ENCODE results near the gene STPG1.

STPG1 gene

DNA sequence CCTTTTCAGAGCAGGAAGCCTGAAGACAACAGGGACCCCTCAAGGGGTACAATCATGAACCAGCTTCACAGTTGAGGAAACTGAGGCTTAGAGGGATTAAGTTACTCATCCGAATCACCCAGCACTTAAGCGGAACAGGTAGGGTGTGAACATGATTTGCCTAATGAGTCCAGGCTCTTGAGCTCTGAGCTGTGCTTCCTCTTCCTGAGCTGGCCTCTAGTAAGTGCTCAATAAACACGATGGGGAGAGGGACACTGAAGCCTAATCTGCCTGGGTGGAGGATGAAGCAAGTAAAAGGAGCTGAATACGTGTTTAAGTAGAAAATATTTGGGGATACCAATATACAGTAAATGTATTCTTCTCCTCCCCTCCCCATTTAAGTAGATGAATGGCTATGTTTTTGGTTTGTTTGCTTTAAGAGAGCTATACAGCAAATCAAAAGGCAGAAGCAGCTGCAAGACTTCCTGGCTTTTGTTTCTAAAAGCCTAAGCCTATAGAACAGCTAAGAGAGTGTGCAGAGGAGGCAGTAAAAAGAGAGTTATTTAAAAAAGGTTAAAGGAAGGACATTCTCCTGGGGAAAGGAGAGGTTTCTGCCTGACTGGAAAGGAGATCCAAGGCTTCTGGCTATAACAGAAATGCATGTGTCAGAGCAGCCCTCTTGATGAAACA is 20.5 kb downstream of the STPG1 start:
- DNase-seq (ENCODE audit: low read depth in 1 of 2, low spot score in 1 of 2): no peak

DNA sequence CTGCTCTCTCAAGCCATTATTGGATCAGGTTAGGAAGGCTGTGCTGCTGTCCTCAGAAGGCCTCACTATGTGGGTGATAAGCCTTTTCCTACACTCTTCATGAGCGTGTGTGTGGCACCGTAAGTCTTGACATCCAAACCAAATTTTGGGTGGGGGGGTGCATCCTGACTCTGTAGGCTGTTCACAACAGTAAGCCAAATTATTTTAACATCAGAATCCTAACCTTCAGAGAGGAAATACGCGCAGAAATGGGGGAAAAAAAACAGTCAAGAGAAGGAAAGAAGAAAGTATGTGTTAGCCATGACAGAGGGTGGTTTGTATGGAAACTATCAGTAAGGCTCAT is 21.0 kb downstream of the STPG1 start:
- DNase-seq (ENCODE audit: low read depth in 1 of 2, low spot score in 1 of 2): no peak

DNA sequence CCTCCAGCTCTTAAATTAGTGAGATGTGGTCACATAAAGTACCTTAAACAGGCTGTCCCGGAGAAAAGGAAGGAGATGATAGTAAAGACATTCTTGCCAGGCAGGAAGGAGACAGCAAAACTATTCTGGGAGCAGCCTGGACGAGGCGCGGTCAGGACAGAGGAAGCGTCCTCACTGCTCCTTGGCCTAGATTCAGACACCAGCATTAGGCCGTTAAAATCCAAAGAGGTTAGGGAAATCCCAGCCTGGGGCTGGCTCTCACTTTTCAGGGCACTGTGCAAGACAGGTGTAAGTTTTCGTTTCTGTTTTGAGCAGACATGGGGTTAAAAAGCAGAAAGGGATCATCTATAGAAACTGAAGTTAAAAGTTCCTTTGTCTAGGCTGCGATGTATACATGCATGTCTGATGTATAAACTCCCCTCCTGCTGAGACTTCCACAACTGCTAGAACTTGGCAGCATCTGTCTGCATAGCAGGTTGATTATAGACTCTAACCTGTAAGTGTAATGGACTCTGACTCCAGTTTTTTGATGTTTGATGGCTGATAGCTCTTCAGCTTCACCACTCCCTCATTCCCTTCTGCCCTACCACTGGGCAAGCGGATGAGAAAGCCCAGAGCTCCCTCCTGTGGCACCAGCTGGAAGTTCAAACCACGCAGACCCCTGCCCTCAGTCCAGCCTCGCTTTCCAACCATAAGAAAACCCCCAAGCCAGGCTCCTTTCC is 21.5 kb downstream of the STPG1 start:
- peak; percentile 49 to 54 for DNase-seq (ENCODE audit: low read depth in 1 of 2, low spot score in 1 of 2)

DNA sequence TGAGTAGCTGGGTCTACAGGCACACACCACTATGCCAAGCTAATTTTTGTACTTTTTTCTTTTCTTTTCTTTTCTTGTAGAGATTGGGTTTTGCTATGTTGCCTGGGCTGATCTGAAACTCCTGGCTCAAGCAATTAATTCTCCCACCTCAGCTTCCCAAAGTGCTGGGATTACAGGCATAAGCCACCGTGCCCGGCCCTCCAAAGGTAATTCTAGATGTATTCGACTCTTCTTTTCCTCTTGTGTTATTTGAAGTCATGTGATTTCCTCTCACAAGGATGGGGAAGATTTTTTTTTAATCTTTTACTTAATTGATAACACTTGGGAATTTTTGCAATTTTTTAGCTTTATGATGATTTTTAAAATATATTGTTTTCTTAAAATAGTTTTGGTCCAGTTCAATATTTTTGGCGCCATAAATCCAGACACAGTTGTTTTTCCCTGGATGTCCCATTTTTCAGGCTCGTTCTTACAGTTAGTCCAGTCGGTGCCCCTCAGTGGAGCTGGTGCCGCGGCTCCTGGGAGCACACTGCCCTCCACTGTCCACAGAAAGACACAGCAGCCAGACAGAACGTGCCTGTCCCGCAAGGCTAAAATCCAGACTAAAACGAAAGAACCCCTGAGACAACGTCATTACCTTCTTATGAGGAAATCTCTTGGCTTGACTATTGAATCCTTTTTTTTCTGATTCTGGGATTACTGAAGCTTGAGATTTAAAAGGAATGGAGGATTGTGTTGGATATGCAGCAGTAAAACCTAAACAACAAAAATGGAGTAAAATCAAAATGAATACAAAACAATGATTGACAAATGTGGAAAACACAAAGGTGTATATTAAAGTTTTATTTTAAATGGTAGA is 22.4 kb downstream of the STPG1 start:
- peak; percentile 33 to 61 for DNase-seq (ENCODE audit: low read depth in 1 of 2, low spot score in 1 of 2)

DNA sequence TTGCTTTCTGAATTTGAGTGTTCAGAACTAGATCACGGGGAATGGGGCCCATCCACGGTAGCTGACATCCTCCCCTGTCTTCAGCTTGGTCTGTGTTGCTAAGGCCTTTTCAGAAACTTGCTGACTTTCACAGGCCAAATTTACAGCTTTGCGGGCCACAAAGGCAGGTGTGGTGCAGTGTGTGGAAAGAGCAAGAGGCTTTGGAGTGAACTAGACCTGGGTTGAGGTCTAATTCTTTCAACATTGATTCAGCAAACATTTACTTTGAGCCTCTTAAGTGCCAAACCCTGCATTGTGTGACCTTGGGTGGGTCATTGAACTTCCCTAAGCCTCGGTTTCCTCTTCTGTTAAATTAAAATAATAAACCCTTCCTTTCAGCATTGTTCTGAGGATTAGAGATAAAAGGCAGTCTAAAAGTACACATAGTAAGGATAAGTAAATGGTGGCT is 24.3 kb downstream of the STPG1 start:
- no peak for DNase-seq (ENCODE audit: low read depth in 1 of 2, low spot score in 1 of 2)

DNA sequence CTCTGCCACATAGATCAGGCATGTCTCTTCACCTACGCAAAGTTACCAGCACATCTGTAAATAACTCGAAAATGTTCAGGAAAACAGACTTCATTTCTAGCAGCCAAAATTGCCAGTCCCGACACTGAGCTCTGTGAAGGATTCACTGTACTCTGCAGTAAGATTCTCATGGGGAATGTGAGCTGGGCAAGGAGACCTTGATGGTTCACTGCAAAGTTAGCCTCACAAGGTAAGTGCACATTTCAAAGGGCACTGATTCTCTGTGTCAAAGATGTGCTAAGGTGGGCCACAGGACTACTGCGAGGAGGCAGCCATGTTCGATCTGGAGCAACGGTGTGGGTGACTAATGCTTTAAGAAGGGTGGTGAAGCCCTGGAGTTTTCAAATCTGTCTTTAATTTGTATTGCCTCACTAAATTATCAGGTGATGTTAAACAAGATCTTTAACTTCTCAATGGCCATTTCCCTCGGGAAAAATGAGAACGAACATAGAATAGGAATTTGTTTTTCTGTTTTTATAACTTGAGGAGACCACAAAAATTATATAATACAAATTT is 25.2 kb downstream of the STPG1 start:
- no peak for DNase-seq (ENCODE audit: low read depth in 1 of 2, low spot score in 1 of 2)

DNA sequence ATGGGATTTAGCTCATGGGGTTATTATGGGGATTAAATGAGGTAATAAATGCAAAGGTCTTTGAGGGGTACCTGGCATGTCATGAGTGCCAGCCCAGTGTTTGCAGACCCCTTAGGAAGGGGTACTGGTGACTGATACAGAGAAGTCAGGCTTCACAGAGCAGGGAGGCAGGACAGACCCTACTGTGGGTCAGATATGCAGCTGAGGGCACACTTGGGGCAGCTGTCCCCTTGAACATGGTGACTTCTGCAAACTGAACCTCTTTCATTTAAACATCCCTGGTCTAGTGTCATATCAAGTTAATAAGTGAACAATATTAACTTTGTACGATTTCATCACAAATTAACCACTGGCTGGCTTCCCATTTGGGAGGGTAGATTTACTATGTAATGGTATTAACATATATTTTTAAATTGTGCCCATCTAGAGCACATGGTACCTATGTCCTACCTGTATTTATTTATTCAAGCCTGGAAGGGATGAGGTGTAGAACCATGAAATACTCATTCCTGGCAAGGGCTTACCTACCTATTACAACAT is 25.9 kb downstream of the STPG1 start:
- no peak for DNase-seq (ENCODE audit: low read depth in 1 of 2, low spot score in 1 of 2)

DNA sequence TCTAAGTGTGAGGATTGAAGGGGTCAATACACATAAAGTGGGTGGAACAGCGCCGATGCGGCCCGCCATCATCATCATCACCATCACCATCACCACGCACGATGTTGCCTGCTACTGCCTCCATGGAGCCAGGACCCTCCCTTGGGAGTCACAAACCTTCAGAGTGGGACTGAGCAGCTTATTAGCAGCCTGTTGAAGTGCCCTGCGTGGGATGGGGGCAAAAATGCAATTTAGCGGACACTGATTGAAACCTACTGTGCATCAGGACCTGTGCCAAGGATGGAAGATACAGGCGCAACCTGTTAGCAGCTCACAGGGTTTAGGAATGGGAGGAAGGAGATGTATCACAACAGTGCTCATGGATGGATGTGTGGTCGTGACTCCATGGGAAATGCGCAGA is 26.7 kb downstream of the STPG1 start:
- DNase-seq (ENCODE audit: low read depth in 1 of 2, low spot score in 1 of 2): no peak

DNA sequence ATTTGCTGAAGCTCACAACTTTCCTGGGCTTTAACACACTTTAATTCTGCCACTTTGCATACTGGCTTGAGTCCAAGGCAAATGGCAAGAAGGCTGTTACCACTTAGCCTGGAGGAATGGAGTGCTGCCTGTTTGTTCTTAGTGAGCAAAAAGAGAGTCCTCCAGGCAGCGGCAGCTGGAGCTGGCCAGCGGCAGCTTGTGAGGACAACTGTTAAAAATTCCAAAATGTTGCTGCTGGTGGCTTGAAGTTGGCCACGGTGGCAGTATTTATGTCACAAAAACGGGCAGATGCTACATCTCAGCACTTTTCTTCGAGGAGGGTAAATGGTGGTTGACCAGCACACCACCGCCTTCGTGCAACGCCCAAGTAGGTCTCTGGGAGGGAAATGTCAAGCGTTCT is 27.3 kb downstream of the STPG1 start:
- no peak for DNase-seq (ENCODE audit: low read depth in 1 of 2, low spot score in 1 of 2)

DNA sequence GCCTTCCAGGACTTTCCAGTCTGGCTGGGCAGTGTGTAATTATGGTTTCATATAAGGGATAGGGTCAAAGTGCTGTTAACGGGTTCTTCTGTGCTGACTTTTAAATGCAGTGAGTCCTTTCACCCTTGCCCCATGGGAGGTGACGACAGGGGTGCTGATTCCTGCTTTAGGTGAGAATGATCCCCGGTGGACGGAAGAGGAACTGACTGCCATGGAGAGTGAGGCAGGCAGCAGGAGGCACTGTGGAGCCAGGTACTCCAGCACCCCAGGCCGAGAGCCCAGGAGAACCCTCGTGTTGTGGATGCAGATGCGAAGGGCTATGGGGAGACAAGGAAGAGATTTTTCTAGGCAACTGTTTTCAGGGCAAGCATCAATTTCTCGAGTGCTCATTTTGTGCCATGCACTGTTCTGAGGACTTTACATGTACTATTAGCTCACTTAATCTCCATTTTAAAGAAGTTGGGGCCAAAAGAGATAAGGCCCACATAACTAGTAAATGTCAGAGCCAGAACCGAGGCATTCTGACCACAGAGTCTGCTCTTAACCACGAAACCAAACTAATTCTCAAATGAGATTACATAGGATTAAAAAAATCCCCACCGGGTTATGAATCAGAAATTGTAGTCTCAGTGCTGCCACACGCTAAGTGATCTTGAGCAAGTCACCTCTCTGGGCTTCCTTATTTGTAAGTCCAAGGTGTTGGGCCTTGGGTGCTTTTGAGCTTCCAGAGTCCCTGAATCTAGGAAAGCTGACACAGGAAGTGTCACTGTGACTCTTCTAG is 28.2 kb downstream of the STPG1 start:
- no peak for DNase-seq (ENCODE audit: low read depth in 1 of 2, low spot score in 1 of 2)

DNA sequence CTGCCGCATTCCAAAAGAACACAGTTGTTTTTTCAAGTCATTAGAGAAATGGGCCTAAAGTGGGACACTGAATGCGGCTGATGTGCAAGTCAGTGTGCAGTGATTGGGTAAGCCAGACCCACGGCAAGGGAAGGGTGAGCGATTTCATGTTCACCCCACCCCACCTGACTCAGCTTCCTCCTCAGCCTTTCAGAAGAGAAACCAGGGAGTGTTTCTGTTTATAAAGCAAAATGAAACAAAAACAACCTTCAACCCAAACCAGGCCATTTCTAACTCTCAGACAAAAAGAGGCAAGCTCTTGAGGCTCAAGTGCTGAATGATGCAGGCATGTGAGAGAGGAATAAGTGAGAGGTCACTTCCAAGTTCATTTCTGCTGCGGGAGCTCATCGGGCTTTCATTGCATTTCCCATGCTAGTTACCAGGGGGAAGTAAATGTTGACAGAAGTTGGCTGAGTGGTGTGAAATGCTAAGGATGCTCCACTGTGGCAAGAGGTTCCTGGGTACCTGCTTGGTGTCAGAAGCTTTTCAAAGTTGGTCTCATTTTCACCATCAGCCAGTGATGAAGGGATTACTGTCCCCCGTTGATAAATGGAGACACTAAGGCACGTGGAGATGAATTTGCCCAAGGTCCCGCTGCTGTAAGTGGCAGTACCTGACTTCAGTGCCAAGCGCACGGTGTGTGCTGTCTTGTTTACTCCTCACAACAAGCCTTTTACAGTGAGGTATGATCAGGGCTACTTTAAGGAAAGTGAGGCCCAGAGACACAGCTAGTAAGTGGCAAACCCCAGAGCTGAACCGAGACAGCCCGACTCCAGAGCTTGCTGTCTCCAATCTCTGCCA is 29.1 kb downstream of the STPG1 start:
- DNase-seq (ENCODE audit: low read depth in 1 of 2, low spot score in 1 of 2): no peak

DNA sequence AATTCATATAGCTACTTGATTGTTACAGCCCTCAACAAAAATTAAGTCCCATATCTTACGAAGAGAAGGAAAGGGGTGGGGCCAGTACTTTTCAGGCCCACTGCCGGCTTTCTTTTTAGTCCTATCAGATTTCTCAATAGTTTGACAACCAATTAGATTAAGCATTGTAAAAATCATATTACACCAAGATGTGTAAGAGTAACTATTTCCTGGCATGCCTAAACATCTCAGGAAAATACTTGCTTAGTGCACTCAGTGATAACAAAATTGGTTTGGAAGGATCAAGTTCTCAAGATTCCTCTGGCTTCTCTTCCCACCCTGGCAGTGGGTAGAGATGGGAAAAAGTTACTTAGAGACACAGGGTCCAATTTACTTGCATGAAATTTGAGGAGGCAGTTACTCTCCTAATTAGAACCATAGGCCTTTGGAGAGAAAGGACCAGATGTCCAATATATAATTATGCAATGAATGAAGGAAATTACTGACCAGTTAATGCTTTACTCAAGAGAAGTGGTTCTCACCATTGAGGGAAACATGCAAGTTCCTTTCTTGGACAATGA is 30.1 kb downstream of the STPG1 start:
- DNase-seq (ENCODE audit: low read depth in 1 of 2, low spot score in 1 of 2): no peak

DNA sequence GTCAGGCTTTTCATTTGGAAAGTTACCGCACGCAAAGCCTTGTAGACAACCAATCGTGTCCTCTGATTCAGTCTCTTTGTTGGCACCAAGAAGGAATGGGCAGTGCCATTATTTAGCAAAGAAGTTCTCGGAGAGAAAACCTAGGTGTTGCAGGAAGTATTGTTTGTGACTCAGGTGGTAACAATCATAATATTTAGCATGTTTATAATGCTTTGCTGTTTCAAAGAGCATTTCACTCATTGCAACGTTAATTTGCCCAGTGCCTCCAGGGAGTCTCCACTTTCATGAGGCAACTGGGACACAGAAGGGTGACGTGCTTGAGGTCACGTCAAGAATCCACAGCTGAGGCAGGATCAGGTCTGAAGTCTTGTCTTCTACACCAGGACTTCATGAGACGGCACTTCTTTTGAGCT is 31.4 kb downstream of the STPG1 start:
- no peak for DNase-seq (ENCODE audit: low read depth in 1 of 2, low spot score in 1 of 2)

DNA sequence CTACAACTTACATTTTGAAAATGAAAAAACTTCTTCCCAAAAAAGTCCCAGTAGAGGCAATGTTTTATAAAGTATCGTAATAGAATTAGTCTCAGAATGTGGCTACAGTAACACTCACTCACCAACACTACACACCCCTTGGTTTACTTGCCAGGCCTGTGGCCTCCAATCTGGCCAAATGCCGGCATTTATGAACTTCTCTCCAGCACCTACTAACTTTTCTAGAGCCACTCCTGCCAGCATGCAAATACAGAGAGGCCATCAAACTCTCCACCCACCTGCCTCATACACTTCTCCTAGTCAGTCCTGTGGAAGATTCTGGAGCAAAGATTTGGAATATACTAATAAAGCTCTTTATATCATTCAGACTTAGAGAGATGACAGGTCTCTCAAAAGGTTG is 32.3 kb downstream of the STPG1 start:
- no peak for DNase-seq (ENCODE audit: low read depth in 1 of 2, low spot score in 1 of 2)

DNA sequence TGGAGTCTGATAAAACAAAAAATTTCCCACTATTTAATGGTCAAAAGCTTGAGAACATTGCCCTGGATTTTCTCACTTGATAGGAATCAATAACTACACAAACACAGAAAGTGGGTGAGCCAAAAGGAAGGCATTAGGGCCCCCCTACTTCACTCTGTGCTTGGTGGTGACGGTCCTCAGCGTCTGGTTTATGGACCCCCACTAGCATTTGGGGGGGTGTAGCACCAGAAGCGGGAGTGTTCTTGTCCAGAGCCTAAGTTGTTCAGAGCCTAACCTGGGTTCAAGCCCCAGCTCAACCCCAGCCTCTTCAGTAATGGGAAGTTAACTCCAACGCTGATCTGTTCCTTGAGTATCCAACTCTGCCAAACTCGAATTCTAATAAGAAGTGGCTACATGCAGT is 33.1 kb downstream of the STPG1 start:
- no peak for DNase-seq (ENCODE audit: low read depth in 1 of 2, low spot score in 1 of 2)

DNA sequence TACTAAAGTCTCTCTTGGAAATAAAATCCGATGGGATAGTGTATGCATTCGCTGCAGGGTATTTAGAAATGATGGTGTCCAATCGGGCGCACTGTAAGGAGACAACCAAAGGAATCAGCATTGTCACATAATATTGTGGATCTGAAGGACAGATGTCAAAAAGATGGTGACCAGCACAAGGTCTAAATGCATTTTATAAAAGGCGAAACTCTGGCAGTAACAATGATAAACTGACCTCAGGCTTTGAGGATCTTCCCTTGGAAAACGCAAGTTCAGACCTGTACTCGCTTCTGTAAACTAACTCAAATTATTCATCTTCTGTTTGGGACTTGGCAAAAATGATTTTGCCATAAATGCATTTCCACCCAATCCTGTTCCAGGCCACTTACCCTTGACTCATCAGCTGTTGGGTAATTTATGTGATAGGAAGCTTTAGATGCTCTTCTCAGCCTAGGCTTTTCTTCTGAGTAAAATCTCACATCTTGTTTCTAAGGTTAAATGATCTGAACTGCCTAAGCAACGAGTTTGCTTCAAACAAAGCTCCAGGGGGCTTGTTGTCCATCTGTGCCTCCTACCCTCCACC is 33.8 kb downstream of the STPG1 start:
- DNase-seq (ENCODE audit: low read depth in 1 of 2, low spot score in 1 of 2): no peak

DNA sequence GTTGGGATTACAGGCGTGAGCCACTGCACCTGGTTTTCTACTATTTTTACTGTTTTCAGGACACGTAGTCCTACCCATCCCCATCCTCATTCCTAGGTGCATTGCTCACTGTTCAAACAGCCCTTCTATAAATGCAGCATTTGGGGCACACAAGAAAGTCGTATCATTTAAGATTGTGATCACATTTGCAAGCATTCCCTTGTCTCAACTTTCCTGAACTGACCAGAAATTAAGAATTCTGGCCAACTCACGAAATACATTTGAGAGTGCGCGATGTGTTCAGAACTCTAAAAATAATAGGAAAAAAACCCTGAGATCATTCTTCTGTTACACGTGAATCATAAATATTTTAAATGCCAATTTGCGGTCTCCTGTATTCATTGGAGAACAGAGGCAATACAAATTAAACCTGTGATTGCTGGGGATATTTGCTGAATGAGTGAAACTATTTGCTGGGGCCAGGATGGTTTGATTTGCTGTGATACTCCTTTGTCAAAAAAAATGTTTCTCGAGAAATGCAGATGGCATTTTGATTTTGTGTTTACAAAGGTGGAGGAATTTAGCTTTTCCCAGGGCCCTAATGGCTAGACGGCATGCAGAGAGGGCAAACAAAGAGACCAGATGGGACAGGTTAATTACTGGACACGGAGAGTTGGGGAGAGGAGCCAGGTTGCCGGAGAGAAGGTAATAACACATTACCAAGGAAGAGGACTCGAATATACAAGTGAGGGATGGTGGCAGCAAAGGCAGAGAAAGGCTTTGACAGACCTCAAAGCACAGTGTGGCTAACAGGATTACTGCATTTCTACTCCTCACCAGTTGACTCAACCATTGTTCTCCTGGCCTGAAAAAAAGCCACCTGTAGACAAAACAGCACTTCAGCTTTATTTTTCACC is 38.4 kb downstream of the STPG1 start:
- DNase-seq (ENCODE audit: low read depth in 1 of 2, low spot score in 1 of 2): no peak

DNA sequence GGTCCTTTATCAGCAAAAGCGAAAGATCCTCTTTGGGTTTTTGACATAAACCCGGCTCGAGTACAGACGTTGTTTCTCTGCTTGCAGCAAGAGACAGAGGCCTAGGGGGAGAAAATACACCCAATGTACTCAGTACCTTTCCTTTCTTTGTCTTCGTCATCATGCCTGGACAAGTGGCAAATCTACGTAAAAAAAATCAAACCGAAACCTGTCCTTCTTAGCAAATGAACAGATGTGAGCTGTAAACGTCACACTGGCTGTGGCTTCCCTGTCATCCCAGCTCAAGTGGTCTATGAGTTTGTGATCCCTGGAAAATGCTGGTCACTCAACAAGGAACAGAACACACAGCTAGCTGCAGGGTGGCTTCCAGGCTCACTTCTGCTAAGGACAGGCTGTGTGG is 39.9 kb downstream of the STPG1 start:
- DNase-seq (ENCODE audit: low read depth in 1 of 2, low spot score in 1 of 2): no peak

All from activated CD4-positive, alpha-beta T cell treated with anti-CD3 and anti-CD28 coated beads, Interleukin-2, amount 50 U/mL, for 24 hours (primary cell).